Measurements from ENCODE around the gene PHLDB1.

The PHLDB1 gene

DNA sequence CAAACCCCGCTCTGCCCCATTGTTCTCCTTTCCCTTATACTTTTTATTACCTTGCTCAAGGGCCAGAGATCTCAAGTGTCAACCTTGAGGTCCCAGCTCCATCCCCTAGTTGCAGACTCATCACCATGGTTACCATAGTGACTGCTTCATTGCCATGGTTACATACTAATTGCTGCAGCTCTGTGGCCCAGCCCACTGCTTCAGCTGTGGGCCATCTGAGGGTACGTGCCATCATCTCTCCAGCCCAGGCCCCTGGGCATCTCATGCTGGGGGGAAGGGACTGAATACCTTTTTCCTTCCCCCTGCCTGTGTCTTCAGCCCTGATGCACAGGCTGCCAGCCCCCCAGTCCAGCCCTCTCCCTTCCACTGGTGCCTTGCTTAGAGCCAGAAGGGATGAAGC is 49.8 kb downstream of the PHLDB1 start:
- Mint-ChIP-seq H3K27ac (no peak overlapping the region), H3K9me3 (no peaks in the 10 kb centered on the region), H3K4me1 (peaks cover 30% of the 10 kb centered on the region), H3K36me3 (ENCODE audit: low read depth) (peaks cover 19% of the 10 kb centered on the region), H3K4me3 (no peak overlapping the region), H3K27me3 (ENCODE audit: low read depth, poor library complexity) (no peaks in the 10 kb centered on the region)
- no peak for DNase-seq
- TF ChIP-seq, protein P1, sequence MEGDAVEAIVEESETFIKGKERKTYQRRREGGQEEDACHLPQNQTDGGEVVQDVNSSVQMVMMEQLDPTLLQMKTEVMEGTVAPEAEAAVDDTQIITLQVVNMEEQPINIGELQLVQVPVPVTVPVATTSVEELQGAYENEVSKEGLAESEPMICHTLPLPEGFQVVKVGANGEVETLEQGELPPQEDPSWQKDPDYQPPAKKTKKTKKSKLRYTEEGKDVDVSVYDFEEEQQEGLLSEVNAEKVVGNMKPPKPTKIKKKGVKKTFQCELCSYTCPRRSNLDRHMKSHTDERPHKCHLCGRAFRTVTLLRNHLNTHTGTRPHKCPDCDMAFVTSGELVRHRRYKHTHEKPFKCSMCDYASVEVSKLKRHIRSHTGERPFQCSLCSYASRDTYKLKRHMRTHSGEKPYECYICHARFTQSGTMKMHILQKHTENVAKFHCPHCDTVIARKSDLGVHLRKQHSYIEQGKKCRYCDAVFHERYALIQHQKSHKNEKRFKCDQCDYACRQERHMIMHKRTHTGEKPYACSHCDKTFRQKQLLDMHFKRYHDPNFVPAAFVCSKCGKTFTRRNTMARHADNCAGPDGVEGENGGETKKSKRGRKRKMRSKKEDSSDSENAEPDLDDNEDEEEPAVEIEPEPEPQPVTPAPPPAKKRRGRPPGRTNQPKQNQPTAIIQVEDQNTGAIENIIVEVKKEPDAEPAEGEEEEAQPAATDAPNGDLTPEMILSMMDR (IDR thresholded peaks at IDR 0.05): no peak

DNA sequence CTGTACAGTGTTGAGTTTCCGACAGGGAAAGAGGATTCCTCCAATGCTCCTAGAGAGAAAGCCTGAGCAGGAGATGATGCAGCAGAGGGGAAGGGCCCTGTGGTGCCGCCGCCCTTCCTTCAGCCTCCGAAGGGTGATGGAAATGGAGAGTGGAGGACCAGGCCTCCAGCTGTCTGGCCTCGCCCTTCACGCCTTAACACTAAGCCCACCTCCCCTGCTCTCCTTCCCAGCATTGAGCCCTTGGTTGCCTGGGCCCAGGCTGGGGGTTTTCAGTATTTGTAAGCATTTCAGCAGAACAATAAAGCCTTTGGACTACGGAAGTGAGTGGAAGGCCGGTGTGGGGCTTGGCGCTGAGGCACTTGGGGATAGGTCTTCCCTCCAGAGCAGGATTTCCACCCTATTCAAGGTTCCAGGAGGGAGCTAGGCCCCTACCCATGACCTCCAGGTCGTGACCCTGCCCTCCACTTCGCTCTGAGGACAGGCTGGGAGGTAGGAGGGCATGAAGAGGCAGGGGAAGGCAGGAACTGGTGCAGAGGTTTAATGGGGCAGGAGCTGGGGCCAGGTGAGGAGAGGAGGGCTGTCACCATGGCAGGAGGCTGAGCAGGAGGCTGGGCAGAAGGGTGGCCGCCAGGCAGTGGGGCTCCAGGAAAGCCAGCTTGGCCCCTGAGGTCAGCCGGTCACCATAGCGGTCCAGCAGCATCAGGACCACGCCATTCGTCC is 50.5 kb downstream of the PHLDB1 start:
- Mint-ChIP-seq H3K9me3 (no peaks in the 10 kb centered on the region), H3K27ac (peak overlapping the region; percentile 54), H3K4me1 (peaks cover 36% of the 10 kb centered on the region), H3K36me3 (ENCODE audit: low read depth) (peaks cover 17% of the 10 kb centered on the region), H3K4me3 (no peak overlapping the region), H3K27me3 (ENCODE audit: low read depth, poor library complexity) (no peaks in the 10 kb centered on the region)
- no peak for DNase-seq
- TF ChIP-seq, protein P1 (IDR thresholded peaks at IDR 0.05): no peak

DNA sequence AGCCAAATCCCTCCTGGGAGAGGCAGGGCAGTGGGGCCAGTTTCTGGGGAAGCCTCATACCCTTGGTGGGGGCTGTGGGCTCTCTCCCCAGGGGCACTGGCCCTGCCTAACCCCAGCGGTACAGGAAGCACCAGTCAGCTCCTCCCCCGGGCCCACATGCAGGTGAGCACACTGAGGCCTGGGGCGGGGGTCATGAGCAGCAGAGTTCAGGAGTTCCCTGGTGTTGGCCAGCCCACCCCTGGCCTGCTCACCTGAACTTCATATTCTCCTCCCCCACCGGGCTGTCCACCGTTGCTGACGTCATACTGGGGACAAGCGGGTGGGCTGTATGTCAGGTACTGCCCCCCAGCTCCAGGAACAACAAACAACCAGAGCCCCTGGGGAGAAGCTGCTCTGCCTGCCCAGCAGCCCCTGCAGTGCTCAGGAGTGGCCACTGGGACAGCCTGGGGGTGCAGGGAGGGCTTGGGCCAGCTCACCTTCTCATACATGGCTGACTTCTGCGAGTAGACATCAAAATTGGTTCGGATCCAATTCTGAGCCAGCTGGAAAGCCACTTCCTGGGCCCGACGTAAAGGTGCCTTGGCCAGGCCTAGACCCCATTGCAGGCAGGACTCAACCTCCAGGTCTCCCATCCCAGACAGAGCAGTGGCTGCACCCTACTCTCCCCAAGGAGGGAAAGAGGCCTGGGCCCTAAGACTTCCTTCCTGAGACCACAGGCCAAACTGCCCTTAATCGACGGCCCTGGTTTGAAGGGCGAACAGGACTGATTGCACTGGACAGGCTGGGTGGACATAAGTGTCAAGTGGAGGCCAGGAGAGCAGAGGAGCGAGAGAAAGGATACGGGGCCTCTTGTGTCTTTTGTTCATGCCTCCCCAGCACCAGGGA is 51.3 kb downstream of the PHLDB1 start:
- Mint-ChIP-seq H3K27me3 (ENCODE audit: low read depth, poor library complexity) (no peaks in the 10 kb centered on the region), H3K4me1 (peaks cover 44% of the 10 kb centered on the region), H3K36me3 (ENCODE audit: low read depth) (peaks cover 13% of the 10 kb centered on the region), H3K27ac (no peak overlapping the region), H3K4me3 (no peak overlapping the region), H3K9me3 (no peaks in the 10 kb centered on the region)
- TF ChIP-seq, protein P1 (IDR thresholded peaks at IDR 0.05): no peak
- DNase-seq: no peak

DNA sequence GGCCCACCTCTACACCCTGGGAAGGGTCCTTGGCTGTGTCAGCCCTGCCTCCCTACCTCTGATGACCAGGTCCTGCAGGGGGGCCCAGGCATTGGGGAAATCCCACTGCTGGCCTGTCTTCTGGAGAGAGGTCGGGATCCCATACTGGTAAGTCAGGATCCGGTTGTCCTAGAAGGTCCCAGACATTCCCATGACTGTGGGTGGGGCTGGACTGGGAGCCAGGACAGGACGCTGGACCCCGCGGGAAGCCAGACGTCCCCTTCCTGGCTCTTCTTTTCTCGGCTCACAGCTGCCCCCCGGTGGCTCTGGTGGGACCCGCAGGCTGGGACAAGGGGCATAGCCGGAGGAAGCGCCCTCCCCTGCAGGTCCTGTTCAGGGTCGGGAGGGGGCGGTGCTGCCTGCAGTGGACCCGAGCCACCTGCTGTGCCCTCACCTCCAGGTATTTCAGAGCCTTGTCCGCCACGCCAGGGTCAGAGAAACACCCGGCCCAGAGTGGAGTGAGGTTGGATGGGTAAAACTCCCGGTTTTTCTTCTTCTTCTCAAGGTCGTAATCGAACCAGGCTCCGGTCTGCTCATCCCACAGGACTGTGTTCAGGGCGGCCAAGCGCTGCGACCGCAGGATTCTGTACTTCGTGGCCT is 52.0 kb downstream of the PHLDB1 start:
- peak; percentile 98 for DNase-seq
- Mint-ChIP-seq H3K4me1 (peaks cover 49% of the 10 kb centered on the region), H3K27me3 (ENCODE audit: low read depth, poor library complexity) (no peaks in the 10 kb centered on the region), H3K9me3 (no peaks in the 10 kb centered on the region), H3K4me3 (no peak overlapping the region), H3K27ac (no peak overlapping the region), H3K36me3 (ENCODE audit: low read depth) (peaks cover 10% of the 10 kb centered on the region)
- TF ChIP-seq, protein P1 (IDR thresholded peaks at IDR 0.05): peak; percentile 97

DNA sequence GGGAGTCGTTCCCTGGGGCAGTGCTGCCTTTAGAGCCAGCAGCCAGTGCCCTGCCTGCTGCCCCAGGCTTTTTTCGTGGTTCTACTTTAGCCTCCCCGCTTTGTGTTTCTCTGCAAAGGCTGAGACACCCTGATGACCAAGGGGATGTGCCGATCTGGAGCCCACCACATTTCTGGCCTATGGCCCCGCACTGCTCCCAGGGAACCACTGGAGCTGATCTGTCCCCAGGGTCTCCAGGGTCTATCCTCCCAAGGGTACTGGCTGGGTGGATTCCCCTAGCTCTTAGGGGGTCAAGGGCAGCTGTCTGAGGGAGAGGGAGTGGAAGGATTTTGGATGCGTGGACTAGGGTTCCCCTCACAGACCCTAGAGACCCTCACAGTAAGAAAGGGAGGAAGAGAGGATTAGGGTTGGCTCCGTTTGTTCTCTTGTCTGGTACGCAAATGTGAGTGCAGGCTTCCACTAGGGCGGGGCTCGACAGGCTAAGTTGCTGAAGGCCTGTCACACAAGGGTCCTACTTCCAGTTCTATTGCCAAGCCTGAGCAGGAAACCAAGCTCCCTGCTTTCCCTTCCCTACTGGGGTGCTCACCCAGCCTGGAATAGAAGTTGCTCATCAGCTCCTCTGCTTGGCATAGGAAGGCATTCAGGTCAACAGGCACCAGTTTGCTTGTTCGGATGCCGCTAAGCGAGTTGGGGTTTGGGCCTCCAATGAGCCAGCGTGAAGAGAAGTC is 52.7 kb downstream of the PHLDB1 start:
- no peak overlapping the region for H3K27ac Mint-ChIP-seq

More for the DNA sequence above, 52.7 kb downstream of the PHLDB1 start:
- H3K4me3 Mint-ChIP-seq: no peak overlapping the region
- H3K9me3 Mint-ChIP-seq: no peaks in the 10 kb centered on the region
- no peak for DNase-seq
- peaks cover 56% of the 10 kb centered on the region for H3K4me1 Mint-ChIP-seq
- H3K36me3 Mint-ChIP-seq (ENCODE audit: low read depth): peaks cover 7% of the 10 kb centered on the region
- TF ChIP-seq, protein P1 (IDR thresholded peaks at IDR 0.05): no peak
- H3K27me3 Mint-ChIP-seq (ENCODE audit: low read depth, poor library complexity): peaks cover 1% of the 10 kb centered on the region

Data from nephron progenitor cell (in vitro differentiated cells).